Thymus (tissue), 11 donors: Measurements from ENCODE around the gene MEA1. TPM values are rescaled to one million over a fixed set of nuclear protein-coding genes. Genes with fewer than 3 reads are reported as not detected.

Source experiments
- DNase-seq, 9 donors: peaks; one replicate each; pipeline ENCODE4 v3.0.0-alpha.2; 2013; ENCODE audit warnings: low spot score in 9 of 9, low read depth in 6 of 9, missing footprints in 1 of 9
- H3K27ac ChIP-seq, 2 donors: one replicate each; pipeline ENCODE4 v1.5.1; 2013; ENCODE audit warnings: control low read depth in 1 of 2, low read depth in 1 of 2, low read length in 1 of 2, mild to moderate bottlenecking in 1 of 2, moderate library complexity in 1 of 2
- H3K27me3 ChIP-seq, 2 donors: one replicate each; pipeline ENCODE4 v1.5.1; 2013; ENCODE audit warnings: low read length in 1 of 2; ENCODE audit not compliant: control insufficient read depth in 2 of 2, insufficient read depth in 1 of 2
- H3K36me3 ChIP-seq, 2 donors: one replicate each; pipeline ENCODE4 v1.5.1; 2013; ENCODE audit warnings: low read length in 1 of 2, mild to moderate bottlenecking in 1 of 2, moderate library complexity in 1 of 2; ENCODE audit not compliant: control insufficient read depth in 2 of 2, insufficient read depth in 2 of 2
- H3K4me1 ChIP-seq, 2 donors: one replicate each; pipeline ENCODE4 v1.5.1; 2013; ENCODE audit warnings: low read length in 2 of 2; ENCODE audit not compliant: control insufficient read depth in 2 of 2, insufficient read depth in 2 of 2
- H3K4me3 ChIP-seq, 2 donors: one replicate each; pipeline ENCODE4 v1.5.1; 2013; ENCODE audit warnings: low read length in 2 of 2, control low read depth in 1 of 2, mild to moderate bottlenecking in 1 of 2
- H3K9me3 ChIP-seq, 2 donors: one replicate each; pipeline ENCODE4 v1.5.1; 2013; ENCODE audit warnings: low read length in 1 of 2, mild to moderate bottlenecking in 1 of 2; ENCODE audit not compliant: control insufficient read depth in 2 of 2, insufficient read depth in 1 of 2
- WGBS: extraction: QIAGEN DNeasy Blood & Tissue Kit; methylation state at CpG from one replicate; pipeline ENCODE4 v1.1.7; 2013; 5-methylcytosine and 5-hydroxymethylcytosine counted together
- polyA plus RNA-seq: library from polyadenylated mRNA; stranded (reverse); fragments of 200-250 nt; gene quantifications from one replicate; pipeline ENCODE4 v1.2.3, GENCODE V29; 2013
- total RNA-seq: library from RNA; stranded (reverse); fragments of 120-200 nt; gene quantifications from one replicate; pipeline ENCODE4 v1.2.4, GENCODE V29; 2013
- donor health status: healthy.

Gene MEA1
- total and polyA plus RNA-seq, 2 donors = 72.3 to 101 TPM

- WGBS = 97% methylated on average over 2 of the region's 2 CpGs
- Histone ChIP-seq H3K4me1 (no peaks in the 10 kb centered on the region), H3K27me3 (no peaks in the 10 kb centered on the region), H3K36me3 (peaks cover 59 to 80% of the 10 kb centered on the region in 2 donors), H3K4me3 (no peak overlapping the region), H3K9me3 (peaks cover 0 to 3% of the 10 kb centered on the region in 2 donors), H3K27ac (no peak overlapping the region)
- DNase-seq = no peak
Measured at GRCh38 chr6:43034190-43034525, 20.4 kb upstream of the MEA1 start.

DNA sequence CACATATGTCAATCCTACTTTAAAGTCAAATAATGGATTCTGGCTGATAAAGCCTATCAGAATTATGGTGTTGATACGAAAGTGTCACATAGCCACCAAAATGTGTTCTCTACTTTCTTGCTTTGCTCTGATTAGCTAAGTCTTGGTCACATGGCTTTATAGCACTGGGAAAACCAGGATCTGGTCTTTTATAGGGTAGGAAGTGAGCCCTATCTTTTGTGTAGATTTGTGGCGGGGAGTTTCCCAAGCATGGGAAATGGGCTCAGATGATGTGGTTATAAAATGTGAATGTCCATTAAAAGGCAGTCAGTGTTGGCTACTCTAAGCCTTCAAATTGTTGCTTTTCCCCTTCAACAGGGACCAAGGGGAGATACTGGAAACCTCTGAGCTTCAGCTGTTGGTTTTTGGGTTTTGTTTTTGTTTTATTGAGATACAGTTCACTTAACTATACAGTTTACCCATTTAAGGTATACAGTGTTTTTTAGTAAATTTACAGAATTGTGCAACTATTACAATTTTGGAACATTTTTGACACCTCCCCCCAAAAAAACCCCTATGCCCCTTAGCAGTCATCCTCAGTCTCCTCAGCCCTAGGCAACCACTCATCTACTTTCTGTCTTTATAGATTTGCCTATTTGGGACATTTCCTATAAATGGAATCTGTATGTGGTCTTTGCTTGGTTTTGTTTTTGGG is 19.9 kb upstream of the MEA1 start:
- no peak for DNase-seq
- H3K27me3 ChIP-seq = no peaks in the 10 kb centered on the region
- peaks cover 59 to 80% of the 10 kb centered on the region in 2 donors for H3K36me3 ChIP-seq
- peaks cover 0 to 3% of the 10 kb centered on the region in 2 donors for H3K9me3 ChIP-seq
- no peak overlapping the region for H3K4me3 ChIP-seq
- no peaks in the 10 kb centered on the region for H3K4me1 ChIP-seq
- 97% methylated on average over 2 of the region's 2 CpGs for WGBS
- no peak overlapping the region for H3K27ac ChIP-seq

DNA sequence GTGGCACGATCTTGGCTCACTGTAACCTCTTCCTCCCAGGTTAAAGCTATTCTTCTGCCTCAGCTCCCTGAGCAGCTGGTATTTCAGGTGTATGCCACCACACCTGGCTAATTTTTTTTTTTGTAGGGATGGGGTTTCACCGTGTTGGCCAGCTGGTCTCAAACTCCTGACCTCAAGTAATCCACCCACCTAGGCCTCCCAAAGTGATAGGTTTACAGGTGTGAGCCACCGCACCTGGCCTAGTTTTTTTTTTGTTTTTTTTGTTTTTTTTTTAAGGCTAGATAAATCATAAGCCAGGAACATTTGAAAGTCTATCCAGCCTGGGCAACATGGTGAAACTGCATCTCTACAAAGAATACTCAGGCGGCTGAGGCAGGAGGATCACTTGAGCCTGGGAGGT is 18.6 kb upstream of the MEA1 start:
- Histone ChIP-seq H3K36me3 (peaks cover 59 to 77% of the 10 kb centered on the region in 2 donors), H3K27me3 (no peaks in the 10 kb centered on the region), H3K4me1 (no peaks in the 10 kb centered on the region), H3K27ac (no peak overlapping the region), H3K4me3 (no peak overlapping the region), H3K9me3 (peaks cover 0 to 3% of the 10 kb centered on the region in 2 donors)
- DNase-seq = no peak
- 95% methylated on average over 4 of the region's 4 CpGs for WGBS

DNA sequence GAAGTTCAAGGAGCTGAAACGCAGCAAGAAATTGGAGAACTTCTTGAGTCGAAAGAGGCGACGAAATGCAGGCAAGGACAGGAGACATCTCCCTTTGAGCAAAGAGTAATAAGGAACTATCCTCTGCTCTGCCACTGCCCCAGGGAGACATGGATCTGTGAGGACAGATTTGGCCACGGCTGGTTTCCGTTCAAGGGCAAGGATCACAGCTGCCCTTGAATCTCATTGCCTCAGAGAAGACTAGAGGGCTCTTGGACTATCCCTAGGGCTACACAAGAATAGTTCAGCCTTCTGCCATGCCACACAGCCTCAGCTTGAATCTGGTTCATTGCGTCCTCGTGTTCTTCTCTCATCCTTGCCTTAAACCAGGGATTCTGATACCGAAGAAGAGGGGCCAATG is 15.4 kb upstream of the MEA1 start:
- WGBS = 99% methylated on average over 9 of the region's 9 CpGs
- H3K9me3 ChIP-seq = peaks cover 0 to 3% of the 10 kb centered on the region in 2 donors

GRCh38 chr6:43026365-43026764 is 12.6 kb upstream of the MEA1 start:
- no peaks in the 10 kb centered on the region for H3K27me3 ChIP-seq
- H3K9me3 ChIP-seq = no peaks in the 10 kb centered on the region
- DNase-seq = no peak
- peaks cover 65 to 74% of the 10 kb centered on the region in 2 donors for H3K36me3 ChIP-seq
- no peak overlapping the region for H3K27ac ChIP-seq
- H3K4me1 ChIP-seq = peaks cover 3 to 13% of the 10 kb centered on the region in 2 donors
- WGBS = 99% methylated on average over 5 of the region's 5 CpGs
- H3K4me3 ChIP-seq = no peak overlapping the region

More for the DNA sequence above, 15.4 kb upstream of the MEA1 start:
- Histone ChIP-seq H3K27me3 (no peaks in the 10 kb centered on the region), H3K36me3 (peaks cover 72 to 86% of the 10 kb centered on the region in 2 donors), H3K27ac (no peak overlapping the region), H3K4me3 (no peak overlapping the region), H3K4me1 (no peaks in the 10 kb centered on the region)
- no peak for DNase-seq

- peaks cover 58 to 76% of the 10 kb centered on the region in 2 donors for H3K36me3 ChIP-seq
- WGBS = 100% methylated on average over 2 of the region's 2 CpGs
- DNase-seq = no peak
Measured at GRCh38 chr6:43024436-43024835, 10.7 kb upstream of the MEA1 start.

GRCh38 chr6:43021270-43022047 is 7.7 kb upstream of the MEA1 start, which contains the start of gene RRP36:
RRP36 (plus strand) TSS chr6:43021623; CDS start chr6:43021655, 32 bp downstream.
- Histone ChIP-seq H3K4me1 (peaks cover 8 to 36% of the 10 kb centered on the region in 2 donors), H3K27ac (peak within 1 kb of the TSS; percentile 87 to 92), H3K36me3 (peaks cover 59 to 77% of the 10 kb centered on the region in 2 donors), H3K9me3 (peaks cover 1 to 5% of the 10 kb centered on the region in 2 donors), H3K4me3 (peak within 1 kb of the TSS; percentile 83 to 84), H3K27me3 (no peaks in the 10 kb centered on the region)
- peak in 8 of 9 donors; percentile 24 to 71 (median 40) for DNase-seq
- WGBS = 2% methylated on average over 56 of the region's 56 CpGs

More at GRCh38 chr6:43024436-43024835, 10.7 kb upstream of the MEA1 start:
- H3K4me3 ChIP-seq = no peak overlapping the region
- H3K9me3 ChIP-seq = peaks cover 0 to 5% of the 10 kb centered on the region in 2 donors
- peaks cover 8 to 21% of the 10 kb centered on the region in 2 donors for H3K4me1 ChIP-seq
- no peaks in the 10 kb centered on the region for H3K27me3 ChIP-seq
- no peak overlapping the region for H3K27ac ChIP-seq

- Histone ChIP-seq H3K27me3 (no peaks in the 10 kb centered on the region), H3K4me1 (peaks cover 8 to 42% of the 10 kb centered on the region in 2 donors), H3K36me3 (peaks cover 58 to 75% of the 10 kb centered on the region in 2 donors), H3K4me3 (peak overlapping the region; percentile 83 to 84), H3K9me3 (peaks cover 1 to 5% of the 10 kb centered on the region in 2 donors), H3K27ac (peak overlapping the region; percentile 73 to 87)
- 83% methylated on average over 5 of the region's 5 CpGs for WGBS
- DNase-seq = no peak
Measured at GRCh38 chr6:43020847-43021246, 7.1 kb upstream of the MEA1 start.
